ENCODE results near the gene MYO5A.

The MYO5A gene

GRCh38 chr15:52382647-52383046 lies 146.0 kb downstream of the MYO5A start:
- no peak for DNase-seq (ENCODE audit: low read depth, low spot score)

GRCh38 chr15:52379395-52380106 lies 149.1 kb downstream of the MYO5A start:
- DNase-seq (ENCODE audit: low read depth, low spot score), result no peak
- H3K27ac ChIP-seq, result no peak overlapping the region

More at GRCh38 chr15:52382647-52383046, 146.0 kb downstream of the MYO5A start:
- H3K27ac ChIP-seq, result no peak overlapping the region

- H3K27ac ChIP-seq, result no peak overlapping the region
- DNase-seq (ENCODE audit: low read depth, low spot score), result no peak
Observed at GRCh38 chr15:52378746-52379394, 149.8 kb downstream of the MYO5A start.

GRCh38 chr15:52370010-52370409 lies 158.7 kb downstream of the MYO5A start:
- H3K27ac ChIP-seq, result peak overlapping the region; percentile 37
- DNase-seq (ENCODE audit: low read depth, low spot score), result peak; percentile 6

GRCh38 chr15:52369455-52369854 lies 159.2 kb downstream of the MYO5A start:
- DNase-seq (ENCODE audit: low read depth, low spot score), result no peak
- H3K27ac ChIP-seq, result peak overlapping the region; percentile 37

- H3K27ac ChIP-seq, result no peak overlapping the region
- no peak for DNase-seq (ENCODE audit: low read depth, low spot score)
Observed at GRCh38 chr15:52369030-52369429, 159.7 kb downstream of the MYO5A start.

- H3K27ac ChIP-seq, result no peak overlapping the region
- DNase-seq (ENCODE audit: low read depth, low spot score), result no peak
Observed at GRCh38 chr15:52368402-52368801, 160.3 kb downstream of the MYO5A start.

- H3K27ac ChIP-seq, result peak overlapping the region; percentile 65
- peak; percentile 60 for DNase-seq (ENCODE audit: low read depth, low spot score)
Observed at GRCh38 chr15:52362497-52362896, 166.2 kb downstream of the MYO5A start.

GRCh38 chr15:52361975-52362494 lies 166.6 kb downstream of the MYO5A start:
- no peak for DNase-seq (ENCODE audit: low read depth, low spot score)
- peak overlapping the region; percentile 65 for H3K27ac ChIP-seq

GRCh38 chr15:52361494-52361893 lies 167.2 kb downstream of the MYO5A start:
- no peak for DNase-seq (ENCODE audit: low read depth, low spot score)
- peak overlapping the region; percentile 65 for H3K27ac ChIP-seq

- DNase-seq (ENCODE audit: low read depth, low spot score), result no peak
- peak overlapping the region; percentile 65 for H3K27ac ChIP-seq
Observed at GRCh38 chr15:52360229-52361203, 168.2 kb downstream of the MYO5A start.

- no peak for DNase-seq (ENCODE audit: low read depth, low spot score)
- H3K27ac ChIP-seq, result no peak overlapping the region
Observed at GRCh38 chr15:52359722-52360121, 169.0 kb downstream of the MYO5A start.

GRCh38 chr15:52357949-52358348 lies 170.7 kb downstream of the MYO5A start:
- no peak for DNase-seq (ENCODE audit: low read depth, low spot score)
- H3K27ac ChIP-seq, result no peak overlapping the region

- H3K27ac ChIP-seq, result no peak overlapping the region
- no peak for DNase-seq (ENCODE audit: low read depth, low spot score)
Observed at GRCh38 chr15:52352086-52352485, 176.6 kb downstream of the MYO5A start.

GRCh38 chr15:52351206-52351908 lies 177.3 kb downstream of the MYO5A start:
- no peak overlapping the region for H3K27ac ChIP-seq
- DNase-seq (ENCODE audit: low read depth, low spot score), result no peak

- DNase-seq (ENCODE audit: low read depth, low spot score), result no peak
- no peak overlapping the region for H3K27ac ChIP-seq
Observed at GRCh38 chr15:52350423-52350822, 178.3 kb downstream of the MYO5A start.

GRCh38 chr15:52349052-52349700 lies 179.5 kb downstream of the MYO5A start:
- no peak overlapping the region for H3K27ac ChIP-seq
- no peak for DNase-seq (ENCODE audit: low read depth, low spot score)

GRCh38 chr15:52348056-52348745 lies 180.5 kb downstream of the MYO5A start:
- no peak overlapping the region for H3K27ac ChIP-seq

GRCh38 chr15:52344592-52344991 lies 184.1 kb downstream of the MYO5A start:
- DNase-seq (ENCODE audit: low read depth, low spot score), result no peak

More at GRCh38 chr15:52348056-52348745, 180.5 kb downstream of the MYO5A start:
- DNase-seq (ENCODE audit: low read depth, low spot score), result no peak

More at GRCh38 chr15:52344592-52344991, 184.1 kb downstream of the MYO5A start:
- H3K27ac ChIP-seq, result no peak overlapping the region
